Sigmoid colon (tissue), 4 donors: Measurements from ENCODE around the gene TTLL11.

ENCODE experiments used
- CTCF ChIP-seq, 4 experiments: fragments of 450-650 bp in 3 of 4; fragments of 200-600 bp in 1 of 4; IDR thresholded peaks; one replicate each; pipeline ENCODE4 v1.5.1; 2016 to 2019; ENCODE audit warnings: antibody characterized with exemption in 4 of 4, mild to moderate bottlenecking in 3 of 4, moderate library complexity in 2 of 4
- EP300 ChIP-seq, 4 donors: sonication (generic); formaldehyde crosslinking; IDR thresholded peaks; one replicate each; pipeline ENCODE4 v1.6.1; 2017; ENCODE audit warnings: antibody characterized with exemption in 4 of 4
- POLR2A ChIP-seq, 2 donors: fragments of 450-650 bp; IDR thresholded peaks; one replicate each; pipeline ENCODE4 v1.6.1; 2016; ENCODE audit warnings: antibody characterized with exemption in 2 of 2, mild to moderate bottlenecking in 2 of 2, moderate library complexity in 2 of 2
- POLR2AphosphoS5 ChIP-seq, 4 donors: sonication (generic); formaldehyde crosslinking; IDR thresholded peaks; one replicate each; pipeline ENCODE4 v1.6.1; 2017; ENCODE audit warnings: antibody characterized with exemption in 4 of 4

GRCh38 chr9:121797081-121797480 lies 296.0 kb downstream of the TTLL11 start:
- no peak for TF ChIP-seq POLR2A (IDR thresholded peaks at IDR 0.05)
- TF ChIP-seq CTCF (IDR thresholded peaks at IDR 0.05): no peak
- TF ChIP-seq POLR2AphosphoS5 (IDR thresholded peaks at IDR 0.05): no peak
- no peak for TF ChIP-seq EP300 (IDR thresholded peaks at IDR 0.05)
